NCI-H748 (cell line): ENCODE measurements around the gene RC3H2.
"Not testable (repeated sequence)": the region's sequence is repeated elsewhere in the genome, so short reads cannot be mapped to it uniquely, and the experiment has no call there.

ENCODE experiments used
- DNase-seq: peaks from one replicate; lab custom pipeline; 2025; ENCODE audit not compliant: unreplicated experiment; lab: John Stamatoyannopoulos, UW

The RC3H2 gene

GRCh38 chr9:122929796-122930354 lies 24.7 kb upstream of the RC3H2 start:
- DNase-seq = no peak

GRCh38 chr9:122923947-122924346 lies 18.8 kb upstream of the RC3H2 start:
- no peak for DNase-seq

- no peak for DNase-seq
These were observed 17.6 kb upstream of the RC3H2 start for GRCh38 chr9:122922713-122923112.

- no peak for DNase-seq
These were observed 13.2 kb upstream of the RC3H2 start for GRCh38 chr9:122918310-122918709.

- DNase-seq = peak; percentile 86
These were observed 8.0 kb upstream of the RC3H2 start, which contains the start of gene ZBTB6 for GRCh38 chr9:122912964-122913673. ZBTB6 (minus strand) TSS chr9:122913323; CDS start chr9:122912072, 1,251 bp downstream.

GRCh38 chr9:122912671-122912963 lies 7.5 kb upstream of the RC3H2 start:
- DNase-seq = no peak

GRCh38 chr9:122906122-122906521 lies 963 bp upstream of the RC3H2 start:
- DNase-seq = not testable (repeated sequence)

GRCh38 chr9:122904466-122904822 lies 715 bp downstream of the RC3H2 start:
- peak; percentile 55 for DNase-seq

GRCh38 chr9:122900791-122901190 lies 4.4 kb downstream of the RC3H2 start:
- no peak for DNase-seq

GRCh38 chr9:122897969-122898368 lies 7.2 kb downstream of the RC3H2 start:
- no peak for DNase-seq

- DNase-seq = no peak
These were observed 16.7 kb downstream of the RC3H2 start for GRCh38 chr9:122888480-122888879.

GRCh38 chr9:122883125-122883524 lies 22.0 kb downstream of the RC3H2 start:
- DNase-seq = no peak

GRCh38 chr9:122879443-122879842 lies 25.7 kb downstream of the RC3H2 start:
- no peak for DNase-seq

- no peak for DNase-seq
These were observed 29.6 kb downstream of the RC3H2 start for GRCh38 chr9:122875523-122875922.

- DNase-seq = not testable (repeated sequence)
These were observed 37.9 kb downstream of the RC3H2 start for GRCh38 chr9:122867276-122867675.

- no peak for DNase-seq
These were observed 39.1 kb downstream of the RC3H2 start for GRCh38 chr9:122866079-122866478.

GRCh38 chr9:122865300-122865699 lies 39.9 kb downstream of the RC3H2 start:
- DNase-seq = no peak

GRCh38 chr9:122863407-122863806 lies 41.8 kb downstream of the RC3H2 start:
- no peak for DNase-seq

GRCh38 chr9:122860319-122861142 lies 44.6 kb downstream of the RC3H2 start:
- no peak for DNase-seq

GRCh38 chr9:122857815-122858214 lies 47.3 kb downstream of the RC3H2 start:
- no peak for DNase-seq

GRCh38 chr9:122852085-122852786 lies 52.9 kb downstream of the RC3H2 start:
- not testable (repeated sequence) for DNase-seq
